GM15510 (cell line): Measurements from ENCODE around the gene RHBDD2.

ENCODE experiments used
- POLR2A ChIP-seq: IDR thresholded peaks from 3 replicates; pipeline ENCODE4 v1.6.1; 2011; ENCODE audit warnings: borderline replicate concordance; ENCODE audit not compliant: insufficient read length; ENCODE audit errors: extremely low read depth

Gene RHBDD2

DNA sequence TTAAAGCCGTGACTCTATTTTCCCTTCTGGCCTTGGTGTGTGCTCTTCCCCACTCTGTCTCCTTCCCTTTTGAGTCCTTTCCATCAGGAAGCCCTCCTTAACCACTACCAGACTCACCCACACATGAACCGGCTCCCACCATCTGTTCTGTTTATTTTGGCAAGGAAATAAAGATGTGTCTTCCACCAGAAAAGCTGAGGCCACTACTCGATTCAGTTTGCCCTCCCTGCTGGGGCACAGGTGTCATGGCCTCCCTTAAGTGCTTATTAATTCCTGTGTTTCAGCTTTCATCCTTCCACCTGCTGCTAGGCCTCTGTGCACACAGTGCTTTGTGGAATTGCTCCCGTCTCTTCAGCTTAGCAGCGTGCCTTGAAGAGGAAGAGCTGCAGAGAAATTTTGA is 52.8 kb downstream of the RHBDD2 start:
- TF ChIP-seq POLR2A, result no peak

- TF ChIP-seq POLR2A, result no peak
Observed at GRCh38 chr7:75937958-75938786, 59.3 kb downstream of the RHBDD2 start.
